LNCAP (cell line): ENCODE data around the gene MVD.

Source experiments
- CTCF ChIP-seq: fragments of 450-650 bp; IDR thresholded peaks from 2 replicates; pipeline ENCODE4 v1.5.1; 2017; ENCODE audit warnings: mild to moderate bottlenecking

The MVD gene

GRCh38 chr16:88632587-88632930 lies 30.3 kb downstream of the MVD start:
- no peak for TF ChIP-seq CTCF

- no peak for TF ChIP-seq CTCF
Observed at GRCh38 chr16:88631920-88632586, 30.8 kb downstream of the MVD start.

- no peak for TF ChIP-seq CTCF
Observed at GRCh38 chr16:88631384-88631783, 31.5 kb downstream of the MVD start.

- no peak for TF ChIP-seq CTCF
Observed at GRCh38 chr16:88630941-88631340, 31.9 kb downstream of the MVD start.

- TF ChIP-seq CTCF, result no peak
Observed at GRCh38 chr16:88630433-88630832, 32.5 kb downstream of the MVD start.

GRCh38 chr16:88629835-88630234 lies 33.1 kb downstream of the MVD start:
- TF ChIP-seq CTCF, result no peak

- peak; percentile 49 for TF ChIP-seq CTCF
Observed at GRCh38 chr16:88628512-88628974, 34.3 kb downstream of the MVD start.
